Stomach (tissue), 9 donors: Measurements from ENCODE around the gene TXNDC12. TPM values are rescaled to one million over a fixed set of nuclear protein-coding genes. Genes with fewer than 3 reads are reported as not detected.
"Not testable (repeated sequence)": the region's sequence is repeated elsewhere in the genome, so short reads cannot be mapped to it uniquely, and the experiment has no call there.

Source experiments
- DNase-seq, 2 donors: peaks; one replicate each; pipeline versions ENCODE4 v3.0.0 to v3.0.0-alpha.2; 2013 to 2019
- H3K27ac ChIP-seq, 5 donors: fragments of 200-600 bp in 4 of 5; sonication (generic) in 4 of 5; one replicate each; pipeline ENCODE4 v1.5.1; 2013 to 2019; ENCODE audit warnings: mild to moderate bottlenecking in 1 of 5, moderate library complexity in 1 of 5
- H3K27me3 ChIP-seq, 3 donors: fragments of 200-600 bp; sonication (generic); one replicate each; pipeline ENCODE4 v1.5.1; 2017 to 2019; ENCODE audit warnings: mixed run types in 1 of 3
- H3K36me3 ChIP-seq, 4 donors: fragments of 200-600 bp; sonication (generic); 1 replicate in 3 of 4; 2 replicates in 1 of 4; pipeline ENCODE4 v1.5.1; 2016 to 2019
- H3K4me1 ChIP-seq, 4 donors: fragments of 200-600 bp; sonication (generic); one replicate each; pipeline ENCODE4 v1.5.1; 2016 to 2019
- H3K4me3 ChIP-seq, 4 donors: fragments of 200-600 bp; sonication (generic) in 3 of 4; one replicate each; pipeline ENCODE4 v1.5.1; 2016 to 2019; ENCODE audit warnings: mild to moderate bottlenecking in 1 of 4
- H3K9me3 ChIP-seq, 4 donors: fragments of 200-600 bp; sonication (generic); one replicate each; pipeline ENCODE4 v1.5.1; 2016 to 2019
- CTCF ChIP-seq, 7 experiments: fragments of 450-650 bp in 4 of 7; fragments of 200-600 bp in 3 of 7; sonication (generic) in 3 of 7; IDR thresholded peaks; one replicate each; pipeline ENCODE4 v1.5.1; 2016 to 2019; ENCODE audit warnings: antibody characterized with exemption in 7 of 7, control low read depth in 2 of 7, mild to moderate bottlenecking in 1 of 7
- EP300 ChIP-seq: sonication (generic); formaldehyde crosslinking; IDR thresholded peaks from one replicate; pipeline ENCODE4 v1.6.1; 2017; ENCODE audit warnings: antibody characterized with exemption
- POLR2A ChIP-seq, 4 donors: fragments of 450-650 bp; IDR thresholded peaks; one replicate each; pipeline ENCODE4 v1.6.1; 2016; ENCODE audit warnings: antibody characterized with exemption in 4 of 4, control low read depth in 2 of 4, mild to moderate bottlenecking in 1 of 4, moderate library complexity in 1 of 4
- POLR2AphosphoS5 ChIP-seq, 3 donors: sonication (generic); formaldehyde crosslinking; IDR thresholded peaks; one replicate each; pipeline ENCODE4 v1.6.1; 2016; ENCODE audit warnings: antibody characterized with exemption in 3 of 3
- WGBS, 5 donors: extraction: QIAGEN DNeasy Blood & Tissue Kit in 3 of 5; methylation state at CpG; one replicate each; pipeline versions ENCODE4 v1.1.5 to v1.1.7; 2013 to 2018; 5-methylcytosine and 5-hydroxymethylcytosine counted together
- intact Hi-C: fragments of 100-400 bp; cut with DNase I; formaldehyde crosslinking; loops from one replicate; pipeline ENCODE4 v1.15.1; 2023; ENCODE audit warnings: low total_unique reads
- polyA plus RNA-seq, 3 donors: library from polyadenylated mRNA; stranded (reverse); fragments of 200-250 nt; gene quantifications; one replicate each; pipeline ENCODE4 v1.2.3, GENCODE V29; 2013
- total RNA-seq, 5 donors: library from RNA; depleted of rRNA; stranded (reverse); fragments of >200 nt; gene quantifications; one replicate each; pipeline versions ENCODE4 v1.1.0 to v1.2.3, GENCODE V29; 2014 to 2016
- donor health status: healthy with polysubstance abuse.
- donor health status: Bipolar disorder and iron deficiency.
- donor health status: healthy.

TXNDC12 gene
- total and polyA plus RNA-seq, 8 donors: 12.5 to 51.6 (median 23.5) TPM

- TF ChIP-seq EP300 (no peak), POLR2A (IDR thresholded peaks at IDR 0.05) (no peak), POLR2AphosphoS5 (IDR thresholded peaks at IDR 0.05) (no peak), CTCF (IDR thresholded peaks at IDR 0.05) (no peak)
- H3K27ac ChIP-seq: no peak overlapping the region
- H3K27me3 ChIP-seq: no peaks in the 10 kb centered on the region
- peaks cover 28 to 53% (median 40%) of the 10 kb centered on the region in 4 donors for H3K4me1 ChIP-seq
- peaks cover 0 to 24% (median 23%) of the 10 kb centered on the region in 4 donors for H3K36me3 ChIP-seq
- WGBS, 5 donors: 80 to 96% (median 86%) methylated on average over 1 of the region's 1 CpG
- no peaks in the 10 kb centered on the region for H3K9me3 ChIP-seq
- intact Hi-C loops: no loop called here
- H3K4me3 ChIP-seq: peak overlapping the region in 3 of 4 donors; percentile 76 to 97 (median 81)
- no peak for DNase-seq
These were observed 1.1 kb downstream of the TXNDC12 start for GRCh38 chr1:52053862-52054261.

- intact Hi-C loops, H3K9me3 ChIP-seq, H3K4me3 ChIP-seq, H3K27ac ChIP-seq, H3K27me3 ChIP-seq, DNase-seq: not testable (repeated sequence)
- Histone ChIP-seq H3K4me1 (peaks cover 7 to 27% (median 13%) of the 10 kb centered on the region in 4 donors), H3K36me3 (peaks cover 0 to 28% (median 25%) of the 10 kb centered on the region in 4 donors)
- 93 to 99% (median 97%) methylated on average over 4 of the region's 4 CpGs for WGBS, 5 donors
These were observed 5.7 kb downstream of the TXNDC12 start for GRCh38 chr1:52049337-52049736.

GRCh38 chr1:52045666-52046195 is 9.3 kb downstream of the TXNDC12 start:
- H3K4me3 ChIP-seq, H3K9me3 ChIP-seq, H3K27ac ChIP-seq, H3K4me1 ChIP-seq, H3K27me3 ChIP-seq, intact Hi-C loops, DNase-seq: not testable (repeated sequence)
- H3K36me3 ChIP-seq: peaks cover 0 to 16% (median 14%) of the 10 kb centered on the region in 4 donors
- WGBS, 5 donors: 94 to 98% (median 97%) methylated on average over 4 of the region's 4 CpGs

- intact Hi-C loops: no loop called here
These were observed 9.8 kb downstream of the TXNDC12 start for GRCh38 chr1:52045236-52045635.

GRCh38 chr1:52041551-52042185 is 13.3 kb downstream of the TXNDC12 start:
- Histone ChIP-seq H3K27ac (no peak overlapping the region), H3K27me3 (no peaks in the 10 kb centered on the region), H3K36me3 (peaks cover 7 to 47% (median 44%) of the 10 kb centered on the region in 4 donors), H3K9me3 (no peaks in the 10 kb centered on the region), H3K4me1 (peaks cover 0 to 7% (median 4%) of the 10 kb centered on the region in 4 donors), H3K4me3 (no peak overlapping the region)
- intact Hi-C loops: no loop called here
- TF ChIP-seq POLR2A (IDR thresholded peaks at IDR 0.05) (no peak), POLR2AphosphoS5 (IDR thresholded peaks at IDR 0.05) (no peak), EP300 (no peak), CTCF (IDR thresholded peaks at IDR 0.05) (no peak)
- no peak for DNase-seq
- WGBS, 5 donors: 90 to 96% (median 94%) methylated on average over 4 of the region's 4 CpGs

More at GRCh38 chr1:52045236-52045635, 9.8 kb downstream of the TXNDC12 start:
- Histone ChIP-seq H3K36me3 (peaks cover 0 to 18% (median 17%) of the 10 kb centered on the region in 4 donors), H3K4me1 (no peaks in the 10 kb centered on the region), H3K9me3 (no peaks in the 10 kb centered on the region), H3K4me3 (no peak overlapping the region), H3K27me3 (no peaks in the 10 kb centered on the region), H3K27ac (no peak overlapping the region)
- no peak for DNase-seq
- 79 to 93% (median 92%) methylated on average over 2 of the region's 2 CpGs for WGBS, 5 donors
- TF ChIP-seq CTCF (IDR thresholded peaks at IDR 0.05): no peak
- TF ChIP-seq EP300: no peak
- TF ChIP-seq POLR2A (IDR thresholded peaks at IDR 0.05): no peak
- TF ChIP-seq POLR2AphosphoS5 (IDR thresholded peaks at IDR 0.05): no peak
